HG03108 (cell line): ENCODE data around the gene NFASC.

Experiments used
- ATAC-seq: cut with Tn5 transposase; IDR thresholded peaks from one replicate; pipeline ENCODE4 v1.9.1; 2021; ENCODE audit warnings: moderate library complexity; ENCODE audit not compliant: unreplicated experiment

NFASC gene

DNA sequence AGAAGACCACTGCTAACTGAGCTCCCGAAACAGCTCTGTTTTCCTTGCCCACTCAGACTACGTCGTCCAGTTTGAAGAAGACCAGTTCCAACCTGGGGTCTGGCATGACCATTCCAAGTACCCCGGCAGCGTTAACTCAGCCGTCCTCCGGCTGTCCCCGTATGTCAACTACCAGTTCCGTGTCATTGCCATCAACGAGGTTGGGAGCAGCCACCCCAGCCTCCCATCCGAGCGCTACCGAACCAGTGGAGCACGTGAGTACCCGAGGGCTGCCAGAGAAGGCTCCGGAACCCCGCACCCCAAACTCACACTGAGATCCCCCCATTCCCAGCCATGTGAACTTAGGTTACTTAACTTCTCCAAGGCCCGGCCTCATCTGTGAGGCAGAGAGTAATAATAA, 108.6 kb downstream of the NFASC start:
- ATAC-seq, result no peak

GRCh38 chr1:204979891-204980649, 109.4 kb downstream of the NFASC start:
- ATAC-seq, result no peak

- ATAC-seq, result no peak
These were observed 110.3 kb downstream of the NFASC start for GRCh38 chr1:204980840-204981405.

GRCh38 chr1:204983136-204983535, 112.5 kb downstream of the NFASC start:
- no peak for ATAC-seq

DNA sequence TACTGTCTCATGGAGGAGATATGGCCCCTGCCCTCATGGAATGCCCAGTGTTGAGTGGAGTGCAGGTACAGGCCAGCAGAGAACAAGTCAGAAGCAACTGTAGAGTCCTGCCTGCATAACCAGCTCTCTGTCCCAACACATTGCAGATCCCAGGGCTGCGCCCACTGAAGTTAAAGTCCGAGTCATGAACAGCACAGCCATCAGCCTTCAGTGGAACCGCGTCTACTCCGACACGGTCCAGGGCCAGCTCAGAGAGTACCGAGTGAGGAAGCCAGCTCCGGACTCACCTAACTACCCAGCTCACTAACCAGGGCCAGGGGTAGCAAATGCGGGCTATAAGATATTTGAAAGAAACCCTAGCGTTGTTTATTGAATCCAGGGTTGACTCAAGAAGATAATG, 113.2 kb downstream of the NFASC start:
- no peak for ATAC-seq

- no peak for ATAC-seq
These were observed 113.8 kb downstream of the NFASC start for GRCh38 chr1:204984499-204984898.

DNA sequence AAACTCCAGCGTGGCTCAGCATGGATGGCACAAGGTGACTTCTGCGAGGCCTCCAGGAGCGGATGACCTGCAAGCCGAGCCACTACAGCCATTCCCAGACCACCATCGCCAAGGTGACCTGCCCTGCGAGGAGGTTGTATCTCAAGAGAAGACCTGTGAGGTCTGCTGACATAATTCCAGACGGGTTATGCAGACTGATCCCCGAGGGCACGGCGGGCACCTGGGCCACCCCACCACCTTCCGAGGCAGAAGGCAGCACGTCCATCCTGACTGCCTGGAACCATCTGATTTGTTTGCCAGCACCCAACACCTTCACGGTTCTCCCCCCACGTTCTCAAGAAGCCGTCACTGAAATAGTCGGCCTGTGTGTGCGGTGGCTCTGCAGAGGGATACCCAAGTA, 115.5 kb downstream of the NFASC start:
- ATAC-seq, result no peak

GRCh38 chr1:204987689-204988088, 117.0 kb downstream of the NFASC start:
- no peak for ATAC-seq

GRCh38 chr1:204988196-204988595, 117.5 kb downstream of the NFASC start:
- ATAC-seq, result no peak

DNA sequence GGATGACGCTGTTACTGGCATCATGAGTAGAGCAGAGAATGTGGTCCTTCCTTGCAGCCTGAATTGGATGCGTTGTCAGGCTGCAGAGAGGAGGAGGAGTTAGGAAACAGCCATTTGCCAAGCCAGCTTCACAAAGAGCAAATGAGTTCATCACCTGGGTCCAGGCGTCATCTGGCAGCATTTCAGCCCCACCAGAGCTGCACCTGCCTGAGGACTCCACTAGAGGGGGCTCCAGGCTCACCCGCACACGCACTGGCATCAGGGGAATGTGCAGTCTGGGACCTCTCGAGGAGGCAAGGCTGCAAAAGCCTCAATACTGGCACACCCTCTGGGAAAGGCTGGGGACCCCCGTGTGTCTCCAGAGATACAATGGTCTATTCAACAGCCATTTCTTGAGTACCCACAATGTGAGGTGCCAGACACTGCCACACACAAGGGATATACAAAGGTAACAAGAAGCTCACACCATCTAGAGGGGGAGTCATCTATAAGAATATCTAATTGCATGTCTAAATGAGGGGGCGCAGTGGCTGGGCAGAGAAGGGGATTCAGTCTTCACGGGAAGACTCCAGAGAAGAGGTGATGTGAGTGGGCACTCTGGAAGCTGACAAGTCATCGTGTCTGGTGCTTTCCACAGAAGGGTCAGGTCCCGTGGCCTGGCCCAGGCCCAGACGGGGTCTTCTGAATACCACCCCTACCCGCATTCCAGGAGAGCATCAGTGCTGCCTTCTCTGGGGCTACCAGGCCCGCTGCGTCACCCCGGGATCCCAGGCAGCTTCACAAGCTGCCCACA, 118.8 kb downstream of the NFASC start:
- no peak for ATAC-seq

DNA sequence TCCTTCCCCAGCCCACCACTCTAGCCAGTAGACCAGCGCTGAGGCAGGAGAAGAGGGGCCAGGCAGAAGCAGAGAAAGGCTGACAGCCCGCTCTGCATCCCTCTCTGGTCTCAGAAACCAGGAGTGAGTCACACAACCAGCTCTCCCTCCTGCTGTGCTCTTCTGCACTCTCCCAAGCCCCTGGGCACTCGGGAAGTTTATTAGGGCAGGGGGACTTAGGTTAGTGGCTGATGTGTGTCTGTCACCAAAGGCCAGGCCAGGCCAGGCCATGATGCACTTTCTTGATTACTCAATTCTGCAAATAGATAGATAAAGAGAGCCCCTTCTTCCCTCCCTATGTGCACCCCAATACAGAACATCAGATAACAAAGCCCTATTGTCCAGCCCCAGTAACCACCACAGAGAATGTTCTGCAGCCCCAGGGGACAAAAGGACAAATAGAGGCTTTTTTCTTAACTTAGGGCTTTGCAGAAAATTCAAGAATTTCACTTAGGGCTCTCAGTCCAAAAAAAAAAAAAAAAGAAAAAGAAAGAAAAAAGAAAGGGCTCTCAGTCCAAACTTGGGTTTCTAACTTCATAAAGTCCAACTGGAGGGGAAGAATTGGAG, 119.5 kb downstream of the NFASC start:
- ATAC-seq, result no peak

DNA sequence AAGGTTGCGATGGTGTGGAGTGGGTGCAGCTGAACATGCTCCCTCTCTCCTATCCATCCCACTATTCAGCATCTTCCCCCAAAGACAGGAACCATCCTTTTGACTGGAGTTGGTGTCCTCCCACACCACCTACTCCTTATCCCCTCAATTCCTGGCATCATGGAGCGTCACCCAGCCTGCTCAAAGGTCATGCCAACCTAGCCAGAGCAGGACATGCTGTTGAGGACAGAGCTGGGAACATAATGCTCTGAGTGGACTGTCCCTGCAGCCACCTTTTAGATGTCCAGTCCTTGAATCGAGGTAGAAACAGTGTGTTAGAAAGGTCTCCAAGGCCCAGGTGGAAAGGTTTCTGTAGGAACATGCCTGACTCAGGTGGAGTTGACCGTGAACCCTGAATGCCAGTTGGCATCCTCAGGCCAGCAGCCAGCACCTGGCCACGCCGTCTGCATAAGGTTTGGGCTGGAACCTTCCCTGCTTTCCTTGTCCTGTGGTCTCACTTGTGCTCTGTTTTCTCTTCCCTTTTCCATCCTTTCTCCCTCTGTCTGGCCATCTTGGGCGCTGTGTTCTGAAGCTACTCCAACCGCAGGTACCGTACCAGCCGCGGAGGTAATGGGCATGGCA, 120.2 kb downstream of the NFASC start:
- ATAC-seq, result no peak

DNA sequence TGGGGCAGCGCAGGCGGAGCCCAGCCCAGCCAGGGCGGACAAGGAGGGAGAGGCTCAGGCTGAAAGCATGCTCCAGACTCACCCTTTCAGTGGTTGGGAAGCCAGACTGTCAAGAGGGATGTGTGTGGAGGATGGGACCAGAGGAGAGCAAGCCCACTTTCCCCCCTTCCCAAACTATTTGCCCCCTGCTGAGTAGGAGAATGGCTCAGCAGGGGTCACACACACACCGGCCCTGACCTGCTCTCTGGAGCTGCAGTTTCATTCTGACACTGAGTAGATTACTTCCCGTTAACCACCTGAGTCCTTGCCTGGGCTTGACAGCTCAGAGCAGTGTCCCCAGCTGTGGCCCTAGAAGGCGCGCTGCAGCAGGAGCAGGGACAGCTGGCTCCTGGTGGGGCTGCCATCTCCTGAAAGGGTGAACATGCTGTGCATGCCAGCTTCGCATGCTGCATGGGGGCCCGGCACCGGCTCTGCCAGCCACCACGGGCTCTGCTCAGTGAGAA, 120.7 kb downstream of the NFASC start:
- no peak for ATAC-seq

GRCh38 chr1:204992201-204992997, 121.7 kb downstream of the NFASC start:
- no peak for ATAC-seq

GRCh38 chr1:204992998-204993314, 122.3 kb downstream of the NFASC start:
- ATAC-seq, result no peak

DNA sequence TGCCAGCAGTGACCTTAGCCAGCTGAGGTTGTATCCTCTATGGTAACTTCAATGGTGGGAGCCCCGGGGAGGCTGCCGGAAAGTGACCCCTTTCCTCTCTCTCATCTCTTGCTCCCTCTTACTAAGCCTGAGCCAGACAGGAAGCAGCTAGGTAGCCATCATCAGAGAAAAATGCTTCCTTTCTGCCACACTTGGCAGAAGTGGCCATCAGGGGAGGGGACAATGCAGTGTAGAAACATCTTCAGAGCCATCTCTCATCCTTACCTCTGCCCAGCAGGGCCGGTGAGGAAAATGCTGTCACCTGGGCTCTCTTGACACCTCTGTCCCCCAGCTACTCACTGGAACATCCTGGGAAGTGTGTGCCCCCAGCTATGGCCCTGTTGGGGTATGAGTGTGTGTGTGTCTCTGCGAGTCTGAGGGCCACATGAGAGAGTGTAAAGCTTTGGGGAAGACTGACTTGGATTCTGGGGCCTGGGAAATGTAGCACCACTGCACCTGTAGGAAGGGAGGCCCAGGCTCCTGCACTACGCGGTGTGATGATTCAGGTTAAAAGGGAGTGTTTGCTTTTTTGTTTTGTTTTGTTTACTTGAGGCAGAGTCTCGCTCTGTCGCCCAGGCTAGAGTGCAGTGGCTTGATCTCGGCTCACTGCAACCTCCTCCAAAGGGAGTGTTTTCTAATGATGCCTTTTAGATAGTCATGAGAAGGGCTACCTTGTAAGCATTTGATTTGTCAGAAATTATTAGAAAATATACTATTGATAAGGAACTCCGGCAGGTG, 123.6 kb downstream of the NFASC start:
- ATAC-seq, result no peak

- no peak for ATAC-seq
These were observed 126.3 kb downstream of the NFASC start for GRCh38 chr1:204996981-204997380.

GRCh38 chr1:204997591-204998355, 127.1 kb downstream of the NFASC start:
- ATAC-seq, result no peak

GRCh38 chr1:205001162-205001561, 130.5 kb downstream of the NFASC start:
- ATAC-seq, result no peak
